Measurements from ENCODE around the gene LECT2.
A peak's percentile ranks its signal among the peaks of the same experiment; 100 is the strongest.

The LECT2 gene

DNA sequence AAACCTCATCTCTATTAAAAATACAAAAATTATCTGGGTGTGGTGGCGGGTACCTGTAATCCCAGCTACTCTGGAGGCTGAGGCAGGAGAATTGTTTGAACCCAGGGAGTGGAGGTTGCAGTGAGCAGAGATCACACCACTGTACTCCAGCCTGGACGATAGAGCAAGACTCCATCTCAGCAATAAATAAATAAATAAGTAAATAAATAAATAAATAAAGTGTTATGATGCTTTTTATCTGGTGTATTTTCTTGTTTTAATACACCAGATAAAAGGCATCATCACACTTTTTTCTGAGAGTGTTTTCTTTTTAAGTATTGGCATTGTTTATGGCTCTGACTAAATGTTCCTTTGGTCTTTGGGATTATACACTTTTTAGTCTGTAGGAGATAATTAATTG lies 24.2 kb upstream of the LECT2 start:
- no peak for DNase-seq (ENCODE audit: low read depth)

DNA sequence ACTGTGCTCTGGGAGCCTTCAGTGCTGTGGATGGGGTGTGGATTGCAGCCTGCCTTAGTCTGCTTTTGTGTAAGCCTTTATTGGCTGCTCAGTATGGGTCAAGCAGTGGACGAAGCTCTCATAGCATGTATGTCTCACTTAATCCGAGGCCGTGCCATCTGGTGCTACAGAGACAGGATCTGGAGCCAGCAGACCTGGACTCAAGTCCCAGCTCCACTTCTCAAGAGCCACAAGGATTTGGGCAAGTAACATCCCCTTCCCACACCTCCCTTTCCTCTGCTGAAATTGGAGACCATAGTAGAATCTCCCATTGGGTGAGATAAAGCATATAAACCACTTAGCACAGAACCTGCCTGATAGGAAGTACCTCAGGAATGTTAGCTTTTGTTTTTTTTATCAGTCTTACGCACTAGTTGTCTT lies 23.4 kb upstream of the LECT2 start:
- no peak for DNase-seq (ENCODE audit: low read depth)

- DNase-seq (ENCODE audit: low read depth) = no peak
Measured at GRCh38 chr5:135977375-135977928, 22.7 kb upstream of the LECT2 start.

GRCh38 chr5:135976216-135976615 lies 21.4 kb upstream of the LECT2 start:
- no peak for DNase-seq (ENCODE audit: low read depth)

DNA sequence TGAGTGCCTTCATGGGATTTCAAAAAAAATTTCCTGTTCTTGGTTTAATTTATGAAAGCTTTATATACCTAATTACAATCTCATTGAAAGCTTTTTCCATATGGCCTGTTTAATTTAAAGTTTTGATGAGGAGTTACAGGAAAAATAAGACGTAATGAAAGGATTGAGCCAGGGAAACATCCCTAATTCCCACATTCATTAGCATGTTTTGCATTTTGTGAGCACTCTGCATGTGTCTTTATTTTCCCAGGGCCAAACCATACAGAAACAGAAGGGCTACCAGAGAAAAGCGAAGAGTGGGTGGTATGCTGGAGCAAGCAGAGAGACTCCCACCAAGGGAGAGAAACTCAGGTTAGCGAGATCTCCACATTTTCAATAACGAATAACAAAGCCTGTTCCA lies 20.3 kb upstream of the LECT2 start:
- no peak for DNase-seq (ENCODE audit: low read depth)

DNA sequence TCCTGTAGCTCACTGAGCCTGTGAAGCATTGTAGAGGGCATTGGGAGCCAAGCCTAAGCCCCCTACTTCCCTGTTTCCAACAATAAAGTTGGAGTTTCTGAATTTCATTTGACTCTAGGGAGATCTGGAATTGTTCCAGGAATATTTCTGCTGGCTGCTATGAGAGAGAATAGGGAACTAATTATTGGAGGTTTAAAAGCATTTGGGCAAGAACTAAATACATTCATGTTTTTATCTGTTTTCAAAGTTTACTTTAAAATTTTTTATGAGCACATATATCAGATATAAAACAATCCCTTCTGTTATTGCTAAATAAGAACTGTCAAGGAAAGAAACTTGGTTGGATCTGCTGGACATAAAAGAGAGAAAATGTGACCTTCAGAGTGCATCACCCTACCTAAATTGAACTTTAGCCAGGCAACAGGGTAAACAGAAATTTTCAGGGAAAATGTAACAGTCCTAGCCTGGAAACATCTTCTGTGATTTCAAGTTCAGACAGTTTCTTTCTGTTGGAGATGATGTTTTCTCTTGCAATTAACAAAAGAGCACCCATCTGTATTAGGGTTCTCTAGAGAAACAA lies 19.3 kb upstream of the LECT2 start:
- DNase-seq (ENCODE audit: low read depth) = no peak

- peak; percentile 13 for DNase-seq (ENCODE audit: low read depth)
Measured at GRCh38 chr5:135973323-135974020, 18.7 kb upstream of the LECT2 start.

- DNase-seq (ENCODE audit: low read depth) = no peak
Measured at GRCh38 chr5:135971701-135972100, 16.9 kb upstream of the LECT2 start.

- no peak for DNase-seq (ENCODE audit: low read depth)
Measured at GRCh38 chr5:135966790-135967189, 12.0 kb upstream of the LECT2 start.

DNA sequence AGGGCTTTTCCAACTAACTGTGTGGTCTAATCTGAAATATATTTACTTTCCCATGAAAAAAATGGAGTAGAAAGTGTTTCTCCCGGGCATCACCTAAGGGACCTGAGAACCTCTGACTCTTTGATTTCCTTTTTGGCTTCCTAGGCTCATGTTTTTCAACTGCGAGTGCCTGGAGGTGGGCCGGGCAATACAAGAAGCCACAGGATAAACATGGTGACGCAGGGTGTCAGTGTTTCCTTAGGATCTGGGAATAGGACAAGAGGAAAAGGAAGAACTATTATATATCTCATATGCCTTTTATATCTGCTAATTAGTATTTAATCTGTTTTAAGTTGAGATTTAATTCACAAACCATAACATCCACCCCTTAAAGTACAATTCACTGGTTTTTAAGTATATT lies 11.4 kb upstream of the LECT2 start:
- DNase-seq (ENCODE audit: low read depth) = no peak

- no peak for DNase-seq (ENCODE audit: low read depth)
Measured at GRCh38 chr5:135965504-135965903, 10.7 kb upstream of the LECT2 start.

GRCh38 chr5:135964670-135965320 lies 10.0 kb upstream of the LECT2 start:
- DNase-seq (ENCODE audit: low read depth) = no peak

- DNase-seq (ENCODE audit: low read depth) = no peak
Measured at GRCh38 chr5:135955525-135955924, 742 bp upstream of the LECT2 start.

- no peak for DNase-seq (ENCODE audit: low read depth)
Measured at GRCh38 chr5:135953850-135954249, 933 bp downstream of the LECT2 start.

GRCh38 chr5:135952683-135953082 lies 2.1 kb downstream of the LECT2 start:
- DNase-seq (ENCODE audit: low read depth) = no peak

GRCh38 chr5:135951807-135952206 lies 3.0 kb downstream of the LECT2 start:
- DNase-seq (ENCODE audit: low read depth) = no peak

DNA sequence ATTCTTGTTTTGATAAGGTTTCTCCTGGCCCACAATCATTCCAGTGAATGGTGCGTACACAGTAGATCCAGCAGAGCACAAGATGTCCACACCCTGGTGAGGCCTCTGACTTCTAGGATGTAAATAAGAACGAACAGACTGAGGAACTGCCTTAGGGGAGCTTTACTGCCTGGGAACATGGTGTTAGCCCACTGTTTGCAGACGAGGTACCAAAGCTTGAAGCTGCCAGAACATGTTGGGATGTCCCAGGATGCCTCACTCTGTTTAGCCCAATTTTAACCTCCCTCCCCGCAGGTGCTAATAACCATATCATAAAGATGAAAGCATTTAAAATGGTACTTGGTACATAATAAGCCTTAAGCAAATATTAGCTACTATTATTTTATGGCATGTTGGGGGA lies 3.5 kb downstream of the LECT2 start:
- no peak for DNase-seq (ENCODE audit: low read depth)

GRCh38 chr5:135950611-135951010 lies 4.2 kb downstream of the LECT2 start:
- no peak for DNase-seq (ENCODE audit: low read depth)

DNA sequence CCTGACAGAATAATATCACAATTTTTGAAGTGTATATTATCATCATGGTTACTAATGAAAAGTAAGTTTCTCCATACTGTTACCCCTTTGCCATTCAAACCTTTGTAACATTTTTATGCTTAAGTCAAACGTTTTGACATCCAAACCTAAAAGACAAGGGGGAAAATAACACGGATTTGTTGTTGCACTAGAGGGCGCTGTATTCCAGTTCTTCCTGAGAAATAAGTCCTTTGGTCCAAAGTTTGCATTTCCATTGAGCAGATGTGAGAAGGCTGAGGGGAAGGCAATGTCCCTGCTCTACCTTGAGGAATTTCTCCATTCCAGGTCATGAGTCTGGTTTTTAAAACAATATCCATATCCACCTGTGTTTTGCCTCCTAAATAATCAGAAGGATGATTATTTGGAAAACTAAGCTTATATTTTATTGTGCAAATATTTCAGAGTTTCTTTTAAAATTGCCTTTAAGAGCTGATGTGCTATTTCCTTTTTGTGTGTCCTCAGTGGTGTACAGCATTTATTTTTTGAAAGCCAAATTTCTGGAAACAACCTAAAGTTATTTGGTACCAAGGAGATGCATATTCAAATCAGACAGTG lies 9.7 kb downstream of the LECT2 start:
- DNase-seq (ENCODE audit: low read depth) = peak; percentile 89

DNA sequence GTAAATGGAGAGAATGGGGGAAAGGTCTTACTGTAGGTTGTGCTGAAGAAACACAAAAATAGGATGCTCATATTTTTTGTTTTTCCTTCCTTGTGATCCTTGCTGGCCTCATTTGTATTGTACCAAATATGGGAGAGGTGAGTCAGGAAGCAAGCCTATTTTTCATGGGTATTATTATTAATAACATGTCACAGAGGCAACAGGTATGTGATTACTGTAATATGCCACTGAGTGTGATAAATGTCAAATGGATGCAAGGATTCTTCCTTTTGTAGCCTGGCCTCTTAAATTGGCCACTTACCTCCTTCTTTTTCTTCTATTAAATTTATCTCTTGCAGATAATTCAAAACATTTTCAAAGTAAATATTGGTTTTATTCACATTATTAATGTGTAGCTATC lies 10.2 kb downstream of the LECT2 start:
- no peak for DNase-seq (ENCODE audit: low read depth)

- DNase-seq (ENCODE audit: low read depth) = no peak
Measured at GRCh38 chr5:135942202-135942771, 12.5 kb downstream of the LECT2 start.

DNA sequence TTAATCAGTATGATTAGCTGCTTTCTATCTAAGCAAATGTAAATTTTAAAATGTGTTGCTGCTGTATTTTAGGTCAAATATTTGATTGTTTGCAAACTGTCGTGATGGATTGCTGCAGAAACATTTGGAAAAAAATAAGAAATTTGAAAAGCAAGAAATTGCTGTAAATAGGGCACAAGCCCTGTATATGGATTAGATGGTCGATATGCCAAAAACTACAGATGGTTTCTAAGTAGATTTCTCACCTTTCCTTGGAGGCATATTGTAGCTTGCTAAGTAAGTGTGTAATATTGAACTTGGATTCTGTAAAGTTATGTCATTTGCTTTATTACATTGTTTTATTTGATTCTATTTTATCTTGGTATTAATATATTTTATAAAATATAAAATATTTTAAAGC lies 13.1 kb downstream of the LECT2 start:
- no peak for DNase-seq (ENCODE audit: low read depth)
